Suprapubic skin (tissue), 4 donors: ENCODE results near the gene NACC2. TPM values are rescaled to one million over a fixed set of nuclear protein-coding genes. Genes with fewer than 3 reads are reported as not detected.

Source experiments
- DNase-seq, 2 donors: peaks; one replicate each; pipeline ENCODE4 v3.0.0-alpha.2; 2019; ENCODE audit warnings: low spot score in 2 of 2
- H3K27ac ChIP-seq: fragments of 200-600 bp; sonication (generic); one replicate; pipeline ENCODE4 v1.5.1; 2019
- H3K27me3 ChIP-seq: fragments of 200-600 bp; sonication (generic); one replicate; pipeline ENCODE4 v1.5.1; 2019
- H3K36me3 ChIP-seq: fragments of 200-600 bp; sonication (generic); one replicate; pipeline ENCODE4 v1.5.1; 2019
- H3K4me1 ChIP-seq: fragments of 200-600 bp; sonication (generic); one replicate; pipeline ENCODE4 v1.5.1; 2019
- H3K4me3 ChIP-seq: fragments of 200-600 bp; sonication (generic); one replicate; pipeline ENCODE4 v1.5.1; 2019; ENCODE audit warnings: mild to moderate bottlenecking
- H3K9me3 ChIP-seq: fragments of 200-600 bp; sonication (generic); one replicate; pipeline ENCODE4 v1.5.1; 2019
- EP300 ChIP-seq: sonication (generic); formaldehyde crosslinking; IDR thresholded peaks from one replicate; pipeline ENCODE4 v1.6.1; 2017; ENCODE audit warnings: antibody characterized with exemption
- POLR2A ChIP-seq, 2 donors: fragments of 450-650 bp; IDR thresholded peaks; one replicate each; pipeline ENCODE4 v1.6.1; 2017; ENCODE audit warnings: antibody characterized with exemption in 2 of 2, mild to moderate bottlenecking in 2 of 2, moderate library complexity in 2 of 2
- POLR2AphosphoS5 ChIP-seq, 3 donors: sonication (generic); formaldehyde crosslinking; IDR thresholded peaks; one replicate each; pipeline ENCODE4 v1.6.1; 2017; ENCODE audit warnings: antibody characterized with exemption in 3 of 3
- WGBS: methylation state at CpG from one replicate; pipeline ENCODE4 v1.1.5; 2018; 5-methylcytosine and 5-hydroxymethylcytosine counted together
- total RNA-seq, 4 donors: library from RNA; depleted of rRNA; stranded (reverse); fragments of >200 nt; gene quantifications; one replicate each; pipeline ENCODE4 v1.1.0, GENCODE V29; 2016
- TF ChIP-seq, protein P1 (sequence below), 2 donors: fragments of 200-600 bp in 1 of 2; fragments of 450-650 bp in 1 of 2; sonication (generic) in 1 of 2; IDR thresholded peaks; one replicate each; pipeline ENCODE4 v1.5.1; 2016 to 2019; ENCODE audit warnings: antibody characterized with exemption in 2 of 2, mild to moderate bottlenecking in 1 of 2, moderate library complexity in 1 of 2

The NACC2 gene
- total RNA-seq, 4 donors from 2014 or later, result 12.1 to 14.9 (median 13.7) TPM

GRCh38 chr9:136141682-136142413 lies 46.8 kb upstream of the NACC2 start:
- H3K27ac ChIP-seq, result no peak overlapping the region
- H3K9me3 ChIP-seq, result no peaks in the 10 kb centered on the region
- H3K27me3 ChIP-seq, result peaks cover 78% of the 10 kb centered on the region
- no peak for DNase-seq
- no peaks in the 10 kb centered on the region for H3K4me1 ChIP-seq
- TF ChIP-seq EP300 (no peak), POLR2AphosphoS5 (IDR thresholded peaks at IDR 0.05) (no peak), POLR2A (IDR thresholded peaks at IDR 0.05) (no peak)
- TF ChIP-seq, protein P1, sequence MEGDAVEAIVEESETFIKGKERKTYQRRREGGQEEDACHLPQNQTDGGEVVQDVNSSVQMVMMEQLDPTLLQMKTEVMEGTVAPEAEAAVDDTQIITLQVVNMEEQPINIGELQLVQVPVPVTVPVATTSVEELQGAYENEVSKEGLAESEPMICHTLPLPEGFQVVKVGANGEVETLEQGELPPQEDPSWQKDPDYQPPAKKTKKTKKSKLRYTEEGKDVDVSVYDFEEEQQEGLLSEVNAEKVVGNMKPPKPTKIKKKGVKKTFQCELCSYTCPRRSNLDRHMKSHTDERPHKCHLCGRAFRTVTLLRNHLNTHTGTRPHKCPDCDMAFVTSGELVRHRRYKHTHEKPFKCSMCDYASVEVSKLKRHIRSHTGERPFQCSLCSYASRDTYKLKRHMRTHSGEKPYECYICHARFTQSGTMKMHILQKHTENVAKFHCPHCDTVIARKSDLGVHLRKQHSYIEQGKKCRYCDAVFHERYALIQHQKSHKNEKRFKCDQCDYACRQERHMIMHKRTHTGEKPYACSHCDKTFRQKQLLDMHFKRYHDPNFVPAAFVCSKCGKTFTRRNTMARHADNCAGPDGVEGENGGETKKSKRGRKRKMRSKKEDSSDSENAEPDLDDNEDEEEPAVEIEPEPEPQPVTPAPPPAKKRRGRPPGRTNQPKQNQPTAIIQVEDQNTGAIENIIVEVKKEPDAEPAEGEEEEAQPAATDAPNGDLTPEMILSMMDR (IDR thresholded peaks at IDR 0.05), result no peak
- 81% methylated on average over 15 of the region's 19 CpGs for WGBS
- H3K4me3 ChIP-seq, result no peak overlapping the region
- H3K36me3 ChIP-seq, result no peaks in the 10 kb centered on the region

DNA sequence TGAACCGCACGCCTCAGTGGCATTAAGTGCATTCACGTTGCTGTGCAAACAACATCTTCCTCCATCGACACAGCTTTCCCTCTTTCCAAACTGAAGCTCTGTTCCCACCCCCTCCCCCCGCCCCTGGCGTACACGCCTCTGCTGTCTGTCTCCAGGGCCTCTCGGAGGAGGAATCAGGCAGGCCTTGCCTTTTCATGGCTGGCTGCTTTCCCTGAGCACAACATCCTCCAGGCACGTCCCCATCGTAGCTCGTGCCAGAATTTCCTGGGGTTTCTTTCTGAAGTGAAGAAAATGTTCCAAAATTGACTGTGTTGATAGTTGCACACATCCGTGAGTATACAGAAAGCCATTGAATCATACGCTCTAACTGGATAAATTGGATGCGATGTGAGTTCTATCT lies 45.9 kb upstream of the NACC2 start:
- 49% methylated on average over 14 of the region's 14 CpGs for WGBS
- Histone ChIP-seq H3K27me3 (peaks cover 78% of the 10 kb centered on the region), H3K9me3 (no peaks in the 10 kb centered on the region), H3K27ac (no peak overlapping the region), H3K36me3 (no peaks in the 10 kb centered on the region), H3K4me3 (no peak overlapping the region), H3K4me1 (no peaks in the 10 kb centered on the region)
- no peak for DNase-seq
- TF ChIP-seq, protein P1 (IDR thresholded peaks at IDR 0.05), result no peak
- TF ChIP-seq POLR2AphosphoS5 (IDR thresholded peaks at IDR 0.05) (no peak), POLR2A (IDR thresholded peaks at IDR 0.05) (no peak), EP300 (no peak)

GRCh38 chr9:136140046-136140445 lies 45.0 kb upstream of the NACC2 start:
- Histone ChIP-seq H3K9me3 (no peaks in the 10 kb centered on the region), H3K27me3 (peaks cover 78% of the 10 kb centered on the region), H3K4me1 (no peaks in the 10 kb centered on the region), H3K4me3 (no peak overlapping the region), H3K36me3 (no peaks in the 10 kb centered on the region), H3K27ac (no peak overlapping the region)
- no peak for DNase-seq
- WGBS, result 57% methylated on average over 5 of the region's 5 CpGs
- no peak for TF ChIP-seq POLR2A (IDR thresholded peaks at IDR 0.05)
- TF ChIP-seq EP300, result no peak
- TF ChIP-seq, protein P1 (IDR thresholded peaks at IDR 0.05), result no peak

DNA sequence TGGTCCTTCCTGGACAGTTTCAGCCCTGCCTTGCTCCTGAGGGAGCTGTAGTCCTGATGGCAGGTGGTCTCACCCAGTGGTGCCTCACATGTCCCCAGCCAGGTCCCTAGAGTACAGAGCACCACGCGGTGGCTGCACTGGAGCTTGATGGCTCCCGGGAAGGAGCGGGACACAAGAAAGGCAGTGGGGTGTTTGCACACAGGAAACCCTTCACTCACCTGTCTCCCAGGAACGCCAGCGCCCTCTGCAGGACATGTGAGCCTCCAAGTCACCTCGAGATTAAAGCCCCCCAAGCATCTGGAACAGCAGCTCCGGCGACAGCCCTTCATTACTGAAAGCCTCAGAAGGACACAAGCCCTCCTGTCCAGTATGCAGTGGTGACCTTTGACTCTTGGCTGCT lies 43.5 kb upstream of the NACC2 start:
- H3K4me1 ChIP-seq, result peaks cover 3% of the 10 kb centered on the region
- DNase-seq, result no peak
- H3K4me3 ChIP-seq, result no peak overlapping the region
- 19% methylated on average over 9 of the region's 9 CpGs for WGBS
- no peaks in the 10 kb centered on the region for H3K36me3 ChIP-seq
- H3K27ac ChIP-seq, result no peak overlapping the region
- TF ChIP-seq POLR2A (IDR thresholded peaks at IDR 0.05) (no peak), EP300 (no peak), POLR2AphosphoS5 (IDR thresholded peaks at IDR 0.05) (no peak)
- TF ChIP-seq, protein P1 (IDR thresholded peaks at IDR 0.05), result no peak
- H3K9me3 ChIP-seq, result no peaks in the 10 kb centered on the region
- peaks cover 78% of the 10 kb centered on the region for H3K27me3 ChIP-seq

DNA sequence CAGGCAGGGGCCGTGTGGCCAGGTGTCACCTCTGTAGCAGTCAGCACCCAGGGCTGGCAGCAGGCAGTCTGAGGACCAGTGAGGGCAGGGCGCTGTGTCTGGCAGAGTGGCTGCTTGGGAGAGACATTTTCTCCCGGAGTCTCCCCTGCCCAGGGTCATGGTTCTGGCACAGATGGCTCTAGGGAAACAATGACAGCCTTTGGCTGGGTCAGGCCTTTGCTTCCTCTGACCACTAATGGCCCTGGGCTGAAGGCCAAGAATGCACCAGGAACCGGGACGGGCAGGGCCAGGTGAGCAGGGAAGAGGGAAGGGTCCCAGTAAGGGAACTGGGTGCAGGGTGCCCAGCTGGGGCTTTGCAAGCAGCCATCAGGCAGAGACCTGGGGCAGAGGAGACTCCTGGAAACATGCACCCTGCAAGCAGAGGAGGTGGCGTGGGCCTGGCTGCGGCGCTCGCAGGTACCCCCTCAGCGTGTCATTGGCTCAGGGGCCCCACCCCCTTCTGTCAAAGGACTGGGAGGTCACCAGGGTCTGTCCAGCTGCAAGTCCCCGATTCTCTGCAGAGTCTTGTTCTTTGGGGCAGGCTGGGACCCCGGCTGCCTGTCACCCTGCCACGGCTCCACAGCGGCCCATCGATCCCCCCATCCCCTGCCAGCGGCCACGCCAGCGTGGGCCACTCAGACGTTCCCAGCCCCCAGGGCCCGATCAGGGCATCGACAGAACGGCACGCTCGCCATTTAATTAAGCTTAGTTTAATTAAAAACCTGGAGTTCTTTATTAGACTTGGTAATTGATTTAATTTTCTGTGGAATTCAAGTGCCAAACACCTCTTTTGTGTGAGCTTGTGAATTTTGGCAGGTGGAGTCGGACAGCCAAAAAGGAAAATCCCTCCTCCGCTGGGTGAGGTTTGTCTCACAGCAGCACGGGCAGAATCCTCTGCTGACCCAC lies 42.5 kb upstream of the NACC2 start:
- peaks cover 13% of the 10 kb centered on the region for H3K4me1 ChIP-seq
- peaks cover 78% of the 10 kb centered on the region for H3K27me3 ChIP-seq
- TF ChIP-seq POLR2AphosphoS5 (IDR thresholded peaks at IDR 0.05) (no peak), EP300 (no peak), POLR2A (IDR thresholded peaks at IDR 0.05) (no peak)
- TF ChIP-seq, protein P1 (IDR thresholded peaks at IDR 0.05), result no peak
- H3K9me3 ChIP-seq, result no peaks in the 10 kb centered on the region
- H3K36me3 ChIP-seq, result no peaks in the 10 kb centered on the region
- DNase-seq, result no peak
- 45% methylated on average over 24 of the region's 27 CpGs for WGBS
- H3K4me3 ChIP-seq, result no peak overlapping the region
- no peak overlapping the region for H3K27ac ChIP-seq
